IPS-15b (cell line): ENCODE data around the gene CFAP54.

Experiments used
- H3K27me3 ChIP-seq: one replicate; pipeline ENCODE4 v1.6.1; 2013; ENCODE audit warnings: low read length; ENCODE audit not compliant: control insufficient read depth, insufficient read depth
- H3K36me3 ChIP-seq: one replicate; pipeline ENCODE4 v1.6.1; 2013; ENCODE audit warnings: low read length; ENCODE audit not compliant: control insufficient read depth, insufficient read depth
- H3K4me1 ChIP-seq: one replicate; pipeline ENCODE4 v1.6.1; 2013; ENCODE audit warnings: mild to moderate bottlenecking, low read length; ENCODE audit not compliant: control insufficient read depth, insufficient read depth
- H3K4me3 ChIP-seq: one replicate; pipeline ENCODE4 v1.5.1; 2013; ENCODE audit warnings: low read depth, low read length
- H3K9ac ChIP-seq: one replicate; pipeline ENCODE4 v1.6.1; 2013; ENCODE audit warnings: low read depth, mild to moderate bottlenecking, low read length
- H3K9me3 ChIP-seq: one replicate; pipeline ENCODE4 v1.6.1; 2013; ENCODE audit warnings: mild to moderate bottlenecking, low read length; ENCODE audit not compliant: control insufficient read depth, insufficient read depth

Gene CFAP54

DNA sequence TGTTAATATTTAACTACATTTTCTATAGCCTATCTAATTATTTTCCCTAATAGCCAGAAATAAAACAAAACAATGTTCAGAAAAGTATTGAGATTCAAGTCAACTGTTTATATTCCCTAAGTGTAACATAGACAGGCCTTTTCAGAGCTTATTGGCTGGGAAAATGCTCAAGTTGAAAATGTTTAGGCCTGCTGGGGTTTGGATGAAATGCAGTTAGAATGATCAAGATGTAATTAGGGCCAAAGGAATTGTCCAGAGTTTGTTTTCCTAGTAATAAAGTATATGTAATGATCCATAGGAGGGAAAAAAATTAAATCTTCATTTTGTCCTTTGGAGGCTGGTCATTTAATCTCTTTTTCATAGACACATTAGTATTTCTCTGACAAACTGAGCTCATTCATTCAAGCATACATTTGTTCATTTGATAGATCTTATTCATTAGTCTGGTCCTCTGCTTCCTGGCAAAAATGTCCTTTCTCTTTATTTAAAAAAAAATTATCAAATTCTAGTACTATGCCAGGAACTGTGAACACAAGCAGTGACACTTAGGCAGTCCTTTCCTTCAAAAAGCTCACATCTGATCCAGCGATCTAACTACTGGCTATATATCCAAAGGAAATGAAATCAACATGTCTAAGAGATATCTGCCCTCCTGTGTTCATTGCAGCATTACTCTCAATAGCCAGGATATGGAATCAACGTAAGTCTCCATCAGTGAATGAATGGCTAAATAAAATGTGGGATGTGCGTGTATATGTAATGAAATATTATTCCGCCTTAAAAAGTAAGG, 377.6 kb downstream of the CFAP54 start:
- H3K4me1 ChIP-seq = no peaks in the 10 kb centered on the region
- H3K27me3 ChIP-seq = no peaks in the 10 kb centered on the region
- H3K4me3 ChIP-seq = no peak overlapping the region
- no peak overlapping the region for H3K9ac ChIP-seq
- H3K9me3 ChIP-seq = no peaks in the 10 kb centered on the region
- no peaks in the 10 kb centered on the region for H3K36me3 ChIP-seq

DNA sequence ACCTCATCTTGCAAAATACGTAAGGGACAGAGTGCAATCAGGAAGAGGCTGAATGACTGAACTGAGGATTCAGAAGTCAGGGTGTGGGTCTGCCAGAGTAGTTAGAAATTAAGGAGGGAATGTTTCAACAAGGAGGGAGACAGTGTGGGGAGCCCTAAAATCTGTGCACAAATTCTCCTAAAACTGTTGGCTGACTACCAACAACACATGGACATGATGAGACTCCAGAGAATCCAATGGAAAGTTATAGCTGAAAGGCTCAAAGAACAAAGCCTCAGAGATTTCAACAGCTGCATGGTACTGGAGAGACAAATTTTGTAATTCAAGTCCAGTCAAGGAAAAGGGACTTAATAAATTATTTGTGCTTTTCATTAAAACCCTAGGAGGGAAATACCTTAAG, 381.6 kb downstream of the CFAP54 start:
- Histone ChIP-seq H3K9ac (no peak overlapping the region), H3K4me1 (no peaks in the 10 kb centered on the region), H3K36me3 (no peaks in the 10 kb centered on the region), H3K9me3 (no peaks in the 10 kb centered on the region), H3K4me3 (no peak overlapping the region), H3K27me3 (no peaks in the 10 kb centered on the region)

DNA sequence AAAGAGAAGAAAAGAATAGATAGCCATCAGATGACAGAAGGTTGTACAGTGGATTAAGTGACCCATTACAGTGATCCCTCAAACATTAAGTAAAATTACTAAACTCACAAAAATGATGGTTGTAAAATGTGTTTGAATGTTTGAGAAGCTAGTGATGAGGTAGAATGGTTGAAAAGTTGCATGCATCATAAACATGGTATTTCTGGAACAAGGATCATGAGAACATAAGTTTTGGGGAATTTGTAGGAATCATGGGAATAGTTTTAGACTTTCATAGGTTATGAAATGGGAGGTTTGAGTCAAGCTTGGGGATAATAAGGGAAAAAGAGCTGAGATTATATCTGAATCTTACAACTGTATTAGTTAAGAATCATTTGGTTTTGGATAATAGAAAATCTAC, 383.6 kb downstream of the CFAP54 start:
- H3K4me1 ChIP-seq = no peaks in the 10 kb centered on the region
- H3K9ac ChIP-seq = no peak overlapping the region

DNA sequence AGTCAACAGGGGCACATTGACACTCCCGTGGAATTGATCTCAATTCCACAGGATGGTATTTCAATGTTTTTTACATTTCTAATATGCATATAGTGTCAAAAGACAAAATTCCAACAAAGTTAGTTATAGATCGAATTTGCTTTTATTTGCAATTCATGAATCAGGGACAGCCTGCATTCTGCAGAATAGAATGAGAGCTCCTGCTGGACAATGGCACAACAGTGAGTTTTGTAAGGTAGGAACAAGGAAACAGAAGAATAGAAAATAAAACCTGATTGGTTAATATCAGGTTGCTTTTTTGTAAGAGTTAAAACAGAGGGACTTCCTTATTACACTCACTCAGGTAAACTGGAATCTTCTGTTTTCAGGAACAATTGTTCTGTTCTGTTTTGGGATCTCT, 384.8 kb downstream of the CFAP54 start:
- Histone ChIP-seq H3K36me3 (no peaks in the 10 kb centered on the region), H3K27me3 (no peaks in the 10 kb centered on the region), H3K9ac (no peak overlapping the region), H3K9me3 (no peaks in the 10 kb centered on the region), H3K4me3 (no peak overlapping the region), H3K4me1 (no peaks in the 10 kb centered on the region)

More for the DNA sequence above, 383.6 kb downstream of the CFAP54 start:
- Histone ChIP-seq H3K27me3 (no peaks in the 10 kb centered on the region), H3K9me3 (no peaks in the 10 kb centered on the region), H3K4me3 (no peak overlapping the region), H3K36me3 (no peaks in the 10 kb centered on the region)

DNA sequence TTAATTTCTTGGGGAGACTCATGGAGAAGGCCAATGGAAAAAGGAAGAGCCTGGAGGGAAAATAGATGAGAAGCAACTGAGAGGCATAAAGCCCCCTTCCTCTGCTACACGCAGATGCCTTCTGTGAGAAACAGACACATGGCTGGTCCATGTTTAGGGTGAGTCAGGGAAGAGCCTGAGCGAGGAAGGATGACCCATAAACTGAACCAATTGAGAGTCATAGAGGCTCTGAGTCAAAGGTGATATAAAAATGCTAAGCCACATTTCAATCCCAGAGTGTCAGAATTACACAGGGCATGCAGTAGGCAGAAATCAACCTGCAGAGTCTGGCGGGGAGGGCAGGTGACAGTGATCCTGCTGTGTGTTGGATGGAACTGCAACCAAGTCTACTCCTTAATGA, 387.6 kb downstream of the CFAP54 start:
- H3K4me3 ChIP-seq = no peak overlapping the region
- H3K27me3 ChIP-seq = no peaks in the 10 kb centered on the region
- H3K9me3 ChIP-seq = no peaks in the 10 kb centered on the region
- H3K4me1 ChIP-seq = no peaks in the 10 kb centered on the region
- no peak overlapping the region for H3K9ac ChIP-seq
- H3K36me3 ChIP-seq = no peaks in the 10 kb centered on the region

DNA sequence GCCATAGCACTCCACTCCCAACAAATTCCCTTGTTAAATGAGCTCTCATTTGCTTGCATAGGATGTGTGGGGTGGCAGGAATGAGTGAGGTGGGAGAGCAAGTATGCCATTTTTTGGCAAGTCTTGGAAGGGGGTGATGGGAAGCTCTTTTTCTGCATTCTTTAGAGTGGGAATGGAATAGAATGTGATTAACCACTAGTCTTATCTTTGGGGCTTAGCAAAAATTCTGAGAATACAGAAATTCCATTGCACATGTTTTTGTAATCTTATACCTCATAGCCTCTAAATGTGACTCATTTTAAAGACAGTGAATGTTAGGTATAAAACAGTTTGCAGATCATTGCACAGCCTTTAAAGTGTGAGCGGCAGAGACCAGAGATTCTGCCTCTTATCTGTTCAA, 389.3 kb downstream of the CFAP54 start:
- H3K27me3 ChIP-seq = no peaks in the 10 kb centered on the region
- no peaks in the 10 kb centered on the region for H3K36me3 ChIP-seq
- no peaks in the 10 kb centered on the region for H3K4me1 ChIP-seq
- no peaks in the 10 kb centered on the region for H3K9me3 ChIP-seq
- no peak overlapping the region for H3K9ac ChIP-seq
- H3K4me3 ChIP-seq = no peak overlapping the region

DNA sequence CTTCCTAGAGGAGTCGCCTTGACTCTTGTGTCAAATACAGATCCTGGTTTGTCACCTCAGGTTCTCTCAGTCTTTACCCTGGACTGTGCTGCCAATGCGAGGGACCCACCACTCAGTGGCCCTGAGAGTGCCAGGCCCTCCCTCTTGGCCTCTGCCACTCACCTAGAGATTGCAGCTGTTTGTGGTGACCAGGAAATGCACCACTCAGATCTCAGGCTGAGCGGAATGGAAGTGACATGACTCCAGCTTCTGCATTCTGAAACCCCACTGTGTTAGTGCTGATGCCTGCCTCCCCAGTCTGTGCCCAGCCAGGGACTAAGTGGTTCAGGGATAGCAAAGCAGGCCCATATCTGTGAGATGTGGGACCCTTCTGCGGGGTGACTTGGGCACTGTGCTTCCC, 389.9 kb downstream of the CFAP54 start:
- Histone ChIP-seq H3K27me3 (no peaks in the 10 kb centered on the region), H3K4me3 (no peak overlapping the region), H3K9me3 (no peaks in the 10 kb centered on the region), H3K36me3 (no peaks in the 10 kb centered on the region), H3K9ac (no peak overlapping the region), H3K4me1 (no peaks in the 10 kb centered on the region)

DNA sequence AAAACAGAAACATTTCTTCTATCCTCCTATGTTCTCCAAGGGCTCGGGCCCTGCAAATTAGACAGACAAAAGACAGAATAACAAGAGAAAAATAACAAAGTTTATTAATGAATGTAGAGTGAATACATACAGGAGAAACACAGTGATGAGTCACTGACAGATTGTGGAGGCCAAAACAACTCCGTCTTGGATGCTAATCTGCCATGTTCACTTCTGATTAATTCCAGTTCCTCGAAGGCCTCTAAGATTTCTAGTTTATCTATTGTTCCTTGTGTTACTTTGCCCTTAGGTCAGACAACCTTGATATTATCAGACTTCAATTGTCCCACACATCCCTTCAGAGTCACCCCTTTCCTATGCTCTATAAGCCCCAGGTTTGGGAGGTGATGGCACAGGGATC, 390.8 kb downstream of the CFAP54 start:
- Histone ChIP-seq H3K4me1 (no peaks in the 10 kb centered on the region), H3K36me3 (no peaks in the 10 kb centered on the region), H3K27me3 (no peaks in the 10 kb centered on the region), H3K9me3 (no peaks in the 10 kb centered on the region), H3K9ac (no peak overlapping the region), H3K4me3 (no peak overlapping the region)

DNA sequence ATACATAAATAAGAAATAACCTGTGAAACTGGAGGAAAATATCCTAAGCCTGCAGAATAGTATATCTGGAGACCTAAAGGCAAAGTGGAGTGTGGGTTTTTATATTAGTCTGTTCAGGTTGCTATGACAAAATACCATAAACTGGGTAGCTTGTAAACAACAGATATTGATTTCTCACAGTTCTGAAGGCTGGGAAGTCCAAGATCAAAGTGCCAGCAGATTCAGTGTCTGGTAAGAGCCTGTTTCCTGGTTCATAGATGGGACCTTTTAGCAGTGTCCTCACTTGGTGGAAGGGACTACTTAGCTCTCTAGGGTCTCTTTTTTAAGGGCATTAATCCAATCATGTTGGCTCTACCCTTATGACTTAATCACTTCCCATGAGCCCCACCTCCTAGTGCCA, 392.2 kb downstream of the CFAP54 start:
- no peaks in the 10 kb centered on the region for H3K27me3 ChIP-seq
- H3K4me1 ChIP-seq = no peaks in the 10 kb centered on the region
- H3K9ac ChIP-seq = no peak overlapping the region
- no peak overlapping the region for H3K4me3 ChIP-seq
- no peaks in the 10 kb centered on the region for H3K9me3 ChIP-seq
- no peaks in the 10 kb centered on the region for H3K36me3 ChIP-seq

DNA sequence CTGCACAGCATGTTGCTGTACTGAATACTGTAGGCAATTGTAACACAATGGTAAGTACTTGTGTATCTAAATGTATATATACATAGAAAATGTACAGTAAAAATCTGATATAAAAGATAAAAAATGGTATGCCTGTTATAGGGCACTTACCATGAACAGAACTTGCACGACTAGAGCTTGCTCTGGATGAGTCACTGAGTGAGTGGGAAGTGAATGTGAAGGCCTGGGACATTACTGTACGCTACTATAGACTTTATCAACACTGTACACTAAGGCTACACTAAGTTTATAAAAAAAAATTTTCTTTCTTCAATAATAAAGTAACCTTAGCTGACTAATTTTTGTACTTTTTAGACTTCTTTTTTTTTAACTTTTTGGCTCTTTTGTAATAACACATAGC, 393.5 kb downstream of the CFAP54 start:
- Histone ChIP-seq H3K9me3 (no peaks in the 10 kb centered on the region), H3K27me3 (no peaks in the 10 kb centered on the region), H3K36me3 (no peaks in the 10 kb centered on the region), H3K4me1 (no peaks in the 10 kb centered on the region), H3K9ac (no peak overlapping the region), H3K4me3 (no peak overlapping the region)

DNA sequence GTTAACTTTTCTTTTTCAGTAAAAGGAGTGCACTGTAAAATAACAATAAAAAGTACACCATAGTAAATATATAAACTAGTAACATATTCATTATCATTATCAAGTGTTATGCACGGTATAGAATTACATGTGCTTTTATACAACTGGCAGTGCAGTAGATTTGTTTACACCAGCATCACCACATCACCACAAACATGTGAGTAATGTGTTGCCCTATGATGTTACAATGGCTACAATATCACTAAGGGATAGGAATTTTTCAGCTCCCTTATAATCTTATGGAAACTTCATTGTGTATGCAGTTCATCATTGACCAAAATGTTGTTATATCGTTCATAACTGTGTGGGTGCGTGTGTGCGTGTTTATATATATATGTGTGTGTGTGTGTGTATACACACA, 394.2 kb downstream of the CFAP54 start:
- H3K36me3 ChIP-seq = no peaks in the 10 kb centered on the region
- H3K4me1 ChIP-seq = no peaks in the 10 kb centered on the region
- no peak overlapping the region for H3K9ac ChIP-seq
- no peaks in the 10 kb centered on the region for H3K27me3 ChIP-seq
- no peaks in the 10 kb centered on the region for H3K9me3 ChIP-seq
- no peak overlapping the region for H3K4me3 ChIP-seq

DNA sequence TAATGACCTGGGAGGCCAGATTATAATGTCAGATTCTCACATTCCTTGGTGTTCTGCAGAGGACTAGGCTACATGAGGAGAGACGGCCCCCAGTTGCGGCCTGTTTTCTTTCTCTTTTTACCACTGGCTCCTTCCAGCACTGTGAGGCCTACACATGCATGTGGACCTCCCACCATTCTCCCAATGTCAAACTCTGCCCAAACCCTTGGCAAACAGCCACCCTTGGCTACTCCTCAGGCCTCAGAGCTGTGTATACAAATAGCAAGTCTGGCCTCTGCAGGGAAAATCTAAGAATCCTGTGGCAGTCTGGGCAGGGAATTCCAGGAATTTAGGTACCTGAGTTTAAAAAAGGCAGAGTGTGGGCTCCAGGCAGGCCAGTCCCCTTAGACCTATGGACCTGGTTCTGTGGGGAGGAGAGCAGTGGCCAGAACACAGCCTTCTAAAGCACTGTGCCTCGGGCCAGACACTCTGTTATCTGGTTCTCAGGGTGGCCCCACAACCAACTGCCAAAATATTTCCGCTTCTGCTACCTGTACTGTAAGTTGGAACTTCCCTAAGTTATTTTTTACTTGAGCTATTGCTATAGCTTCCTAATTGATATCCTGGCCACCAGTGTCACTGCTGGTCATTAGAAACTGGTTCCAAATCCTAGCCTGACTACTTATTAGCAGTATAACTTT, 397.8 kb downstream of the CFAP54 start:
- H3K4me3 ChIP-seq = no peak overlapping the region
- no peaks in the 10 kb centered on the region for H3K27me3 ChIP-seq
- H3K9ac ChIP-seq = no peak overlapping the region
- no peaks in the 10 kb centered on the region for H3K4me1 ChIP-seq
- no peaks in the 10 kb centered on the region for H3K36me3 ChIP-seq
- no peaks in the 10 kb centered on the region for H3K9me3 ChIP-seq
